Hematopoietic multipotent progenitor cell treated with erythropoietin and hydrocortisone succinate and interleukin-3 and kit ligand, for 8 days (in vitro differentiated cells): ENCODE results near the gene UBQLN1.

Source experiments
- DNase-seq: peaks from one replicate; pipeline ENCODE4 v3.0.0-alpha.2; 2015

Gene UBQLN1

GRCh38 chr9:83681490-83681889, 26.3 kb downstream of the UBQLN1 start:
- no peak for DNase-seq

- DNase-seq: no peak
These were observed 27.5 kb downstream of the UBQLN1 start for GRCh38 chr9:83680233-83680632.

GRCh38 chr9:83677596-83677995, 30.2 kb downstream of the UBQLN1 start:
- DNase-seq: no peak

GRCh38 chr9:83675466-83675865, 32.3 kb downstream of the UBQLN1 start:
- no peak for DNase-seq

GRCh38 chr9:83671451-83671850, 36.3 kb downstream of the UBQLN1 start:
- no peak for DNase-seq

GRCh38 chr9:83670381-83670780, 37.4 kb downstream of the UBQLN1 start:
- DNase-seq: no peak

GRCh38 chr9:83669067-83669466, 38.7 kb downstream of the UBQLN1 start:
- DNase-seq: no peak

- DNase-seq: no peak
These were observed 42.1 kb downstream of the UBQLN1 start for GRCh38 chr9:83665580-83666200.

GRCh38 chr9:83662933-83663332, 44.8 kb downstream of the UBQLN1 start:
- DNase-seq: no peak

- no peak for DNase-seq
These were observed 50.8 kb downstream of the UBQLN1 start for GRCh38 chr9:83656952-83657351.

- no peak for DNase-seq
These were observed 51.6 kb downstream of the UBQLN1 start for GRCh38 chr9:83656032-83656680.

- no peak for DNase-seq
These were observed 52.3 kb downstream of the UBQLN1 start for GRCh38 chr9:83655433-83655832.

GRCh38 chr9:83652433-83652832, 55.3 kb downstream of the UBQLN1 start:
- DNase-seq: no peak

GRCh38 chr9:83651558-83651957, 56.2 kb downstream of the UBQLN1 start:
- DNase-seq: no peak

GRCh38 chr9:83649515-83649914, 58.2 kb downstream of the UBQLN1 start:
- DNase-seq: peak; percentile 85

- DNase-seq: peak; percentile 78
These were observed 58.7 kb downstream of the UBQLN1 start for GRCh38 chr9:83649080-83649479.

- DNase-seq: peak; percentile 31
These were observed 61.1 kb downstream of the UBQLN1 start for GRCh38 chr9:83646500-83647239.

GRCh38 chr9:83642793-83643192, 65.0 kb downstream of the UBQLN1 start:
- no peak for DNase-seq

GRCh38 chr9:83639266-83639665, 68.5 kb downstream of the UBQLN1 start:
- no peak for DNase-seq

GRCh38 chr9:83637389-83637788, 70.4 kb downstream of the UBQLN1 start:
- no peak for DNase-seq

GRCh38 chr9:83636813-83637212, 70.9 kb downstream of the UBQLN1 start:
- no peak for DNase-seq

GRCh38 chr9:83633676-83634075, 74.1 kb downstream of the UBQLN1 start:
- DNase-seq: no peak

- peak; percentile 67 for DNase-seq
These were observed 74.5 kb downstream of the UBQLN1 start for GRCh38 chr9:83633255-83633654.

GRCh38 chr9:83630938-83631457, 76.8 kb downstream of the UBQLN1 start:
- DNase-seq: peak; percentile 65
